ENCODE measurements around the gene LAMP5. TPM values are rescaled to one million over a fixed set of nuclear protein-coding genes. Genes with fewer than 3 reads are reported as not detected.

The LAMP5 gene
- total RNA-seq, 1 donor from 2014 or later = not detected

GRCh38 chr20:9575836-9576235, 61.4 kb downstream of the LAMP5 start:
- H3K27me3 Mint-ChIP-seq (ENCODE audit: unreplicated experiment) = no peaks in the 10 kb centered on the region
- no peak for TF ChIP-seq CTCF (IDR thresholded peaks at IDR 0.05; ENCODE audit: partially characterized antibody, unreplicated experiment)
- H3K4me1 Mint-ChIP-seq (ENCODE audit: low read depth, unreplicated experiment) = peaks cover 16% of the 10 kb centered on the region
- no peaks in the 10 kb centered on the region for H3K9me3 Mint-ChIP-seq (ENCODE audit: unreplicated experiment)
- H3K36me3 Mint-ChIP-seq (ENCODE audit: unreplicated experiment) = peaks cover 5% of the 10 kb centered on the region
- DNase-seq = no peak
- H3K27ac Mint-ChIP-seq (ENCODE audit: unreplicated experiment) = no peak overlapping the region
- no peak overlapping the region for H3K4me3 Mint-ChIP-seq (ENCODE audit: unreplicated experiment)

GRCh38 chr20:9576695-9577094, 62.3 kb downstream of the LAMP5 start:
- Mint-ChIP-seq H3K27me3 (ENCODE audit: unreplicated experiment) (no peaks in the 10 kb centered on the region), H3K4me3 (ENCODE audit: unreplicated experiment) (no peak overlapping the region), H3K36me3 (ENCODE audit: unreplicated experiment) (peaks cover 5% of the 10 kb centered on the region), H3K9me3 (ENCODE audit: unreplicated experiment) (no peaks in the 10 kb centered on the region), H3K4me1 (ENCODE audit: low read depth, unreplicated experiment) (peaks cover 16% of the 10 kb centered on the region), H3K27ac (ENCODE audit: unreplicated experiment) (no peak overlapping the region)
- no peak for TF ChIP-seq CTCF (IDR thresholded peaks at IDR 0.05; ENCODE audit: partially characterized antibody, unreplicated experiment)
- no peak for DNase-seq

- peaks cover 5% of the 10 kb centered on the region for H3K36me3 Mint-ChIP-seq (ENCODE audit: unreplicated experiment)
- H3K4me3 Mint-ChIP-seq (ENCODE audit: unreplicated experiment) = no peak overlapping the region
- no peak for DNase-seq
- no peak overlapping the region for H3K27ac Mint-ChIP-seq (ENCODE audit: unreplicated experiment)
- H3K27me3 Mint-ChIP-seq (ENCODE audit: unreplicated experiment) = no peaks in the 10 kb centered on the region
- no peaks in the 10 kb centered on the region for H3K9me3 Mint-ChIP-seq (ENCODE audit: unreplicated experiment)
- peaks cover 15% of the 10 kb centered on the region for H3K4me1 Mint-ChIP-seq (ENCODE audit: low read depth, unreplicated experiment)
- TF ChIP-seq CTCF (IDR thresholded peaks at IDR 0.05; ENCODE audit: partially characterized antibody, unreplicated experiment) = no peak
Measured at GRCh38 chr20:9577397-9577796, 63.0 kb downstream of the LAMP5 start.

GRCh38 chr20:9578594-9578993, 64.2 kb downstream of the LAMP5 start:
- H3K4me3 Mint-ChIP-seq (ENCODE audit: unreplicated experiment) = no peak overlapping the region
- no peak overlapping the region for H3K27ac Mint-ChIP-seq (ENCODE audit: unreplicated experiment)
- peaks cover 9% of the 10 kb centered on the region for H3K4me1 Mint-ChIP-seq (ENCODE audit: low read depth, unreplicated experiment)
- H3K36me3 Mint-ChIP-seq (ENCODE audit: unreplicated experiment) = peaks cover 5% of the 10 kb centered on the region
- no peak for TF ChIP-seq CTCF (IDR thresholded peaks at IDR 0.05; ENCODE audit: partially characterized antibody, unreplicated experiment)
- no peaks in the 10 kb centered on the region for H3K9me3 Mint-ChIP-seq (ENCODE audit: unreplicated experiment)
- DNase-seq = no peak
- no peaks in the 10 kb centered on the region for H3K27me3 Mint-ChIP-seq (ENCODE audit: unreplicated experiment)
